NT2/D1 (cell line): ENCODE results near the gene APMAP.

Source experiments
- YY1 ChIP-seq: IDR thresholded peaks from 2 replicates; pipeline ENCODE4 v1.6.1; 2011; ENCODE audit not compliant: insufficient read length, insufficient read depth
- ZNF274 ChIP-seq: IDR thresholded peaks from 2 replicates; pipeline ENCODE4 v1.6.1; 2011; ENCODE audit warnings: mild to moderate bottlenecking, low read depth, low read length

- TF ChIP-seq YY1: no peak
- TF ChIP-seq ZNF274: no peak
Measured at GRCh38 chr20:24964506-24964840, 28.1 kb downstream of the APMAP start.
